B cell (primary cell): ENCODE results near the gene SRSF2. TPM values are rescaled to one million over a fixed set of nuclear protein-coding genes. Genes with fewer than 3 reads are reported as not detected.
A peak's percentile ranks its signal among the peaks of the same experiment; 100 is the strongest.

ENCODE experiments used
- ATAC-seq: fragments of 200-7000 bp; cut with Tn5 transposase; one replicate; pipeline ENCODE4 v1.10.0; 2021; ENCODE audit warnings: low read depth, mild to moderate bottlenecking, moderate number of reproducible peaks, moderate library complexity
- CTCF ChIA-PET: fragments of 350-600 bp; sonication (Branson Sonifier 250); formaldehyde crosslinking; loops from one replicate; lab custom pipeline; 2021; ENCODE audit warnings: antibody characterized with exemption, inconsistent platforms; lab: Charles Lee
- POLR2A ChIA-PET: fragments of 350-600 bp; sonication (Branson Sonifier 250); formaldehyde crosslinking; loops from one replicate; lab custom pipeline; 2021; ENCODE audit warnings: antibody characterized with exemption; lab: Charles Lee
- DNase-seq: peaks from one replicate; pipeline ENCODE4 v3.0.0; 2013
- H2AFZ ChIP-seq: 2 replicates; pipeline ENCODE4 v1.6.1; 2012; ENCODE audit warnings: mild to moderate bottlenecking, low read depth, low read length; ENCODE audit not compliant: insufficient read depth, poor library complexity, severe bottlenecking
- H3K27ac ChIP-seq, 2 donors: 1 replicate in 1 of 2; 2 replicates in 1 of 2; pipeline ENCODE4 v1.5.1; 2012 to 2013; ENCODE audit warnings: low read length in 2 of 2, mild to moderate bottlenecking in 2 of 2, moderate library complexity in 1 of 2
- H3K27me3 ChIP-seq, 4 experiments: fragments of 200-600 bp in 1 of 4; sonication (generic) in 1 of 4; replicated peaks in 1 of 4; 1 replicate in 2 of 4; 2 replicates in 2 of 4; pipeline versions ENCODE4 v1.6.1 to v1.7.0; 2013 to 2016; ENCODE audit warnings: low read length in 3 of 4, mild to moderate bottlenecking in 2 of 4, mixed read lengths in 1 of 4, moderate library complexity in 1 of 4; ENCODE audit not compliant: insufficient read depth in 4 of 4, control insufficient read depth in 3 of 4; ENCODE audit errors: control extremely low read depth in 1 of 4
- H3K36me3 ChIP-seq, 2 experiments: replicated peaks in 1 of 2; 1 replicate in 1 of 2; 2 replicates in 1 of 2; pipeline versions ENCODE4 v1.6.1 to v1.7.1; 2013; ENCODE audit warnings: low read length in 1 of 2; ENCODE audit not compliant: insufficient read depth in 2 of 2, control insufficient read depth in 1 of 2; ENCODE audit errors: control extremely low read depth in 1 of 2, extremely low read depth in 1 of 2
- H3K4me1 ChIP-seq, 2 donors: fragments of 200-600 bp in 1 of 2; sonication (generic) in 1 of 2; 1 replicate in 1 of 2; 2 replicates in 1 of 2; pipeline versions ENCODE4 v1.5.1 to v1.6.1; 2013 to 2017; ENCODE audit warnings: low read length in 2 of 2; ENCODE audit not compliant: control insufficient read depth in 2 of 2, insufficient read depth in 2 of 2
- H3K4me2 ChIP-seq: replicated peaks from 2 replicates; pipeline ENCODE3; 2012; ENCODE audit warnings: mild to moderate bottlenecking, low read depth, low read length; ENCODE audit not compliant: poor library complexity, severe bottlenecking
- H3K4me3 ChIP-seq, 5 experiments: fragments of 200-600 bp in 1 of 5; sonication (generic) in 1 of 5; 1 replicate in 3 of 5; 2 replicates in 2 of 5; pipeline versions ENCODE4 v1.5.1 to v1.7.0; 2011 to 2016; ENCODE audit warnings: low read length in 4 of 5, mild to moderate bottlenecking in 4 of 5, low read depth in 2 of 5, control low read depth in 1 of 5, moderate library complexity in 1 of 5; ENCODE audit not compliant: insufficient read depth in 1 of 5; ENCODE audit errors: control extremely low read depth in 1 of 5, extremely low read depth in 1 of 5
- H3K79me2 ChIP-seq: fragments of 200-600 bp; sonication (generic); one replicate; pipeline ENCODE4 v1.6.0; 2016; ENCODE audit warnings: low read length; ENCODE audit not compliant: control insufficient read depth, insufficient read depth
- H3K9ac ChIP-seq: fragments of 200-600 bp; sonication (generic); 2 replicates; pipeline ENCODE4 v1.6.1; 2017; ENCODE audit warnings: mild to moderate bottlenecking, low read length, moderate library complexity
- H3K9me3 ChIP-seq, 3 donors: one replicate each; pipeline versions ENCODE4 v1.6.1 to v1.7.1; 2013; ENCODE audit warnings: low read length in 2 of 3; ENCODE audit not compliant: control insufficient read depth in 2 of 3, insufficient read depth in 1 of 3; ENCODE audit errors: control extremely low read depth in 1 of 3
- H4K20me1 ChIP-seq: 2 replicates; pipeline ENCODE4 v1.6.0; 2012; ENCODE audit warnings: mild to moderate bottlenecking, low read length; ENCODE audit not compliant: insufficient read depth, control insufficient read depth, poor library complexity, severe bottlenecking
- H3K27ac Mint-ChIP-seq: one replicate; pipeline ENCODE4 v1.8.0; 2021; ENCODE audit warnings: mixed read lengths
- H3K27me3 Mint-ChIP-seq: one replicate; pipeline ENCODE4 v1.8.0; 2021; ENCODE audit warnings: mixed read lengths
- H3K4me1 Mint-ChIP-seq: one replicate; pipeline ENCODE4 v1.8.0; 2021; ENCODE audit warnings: mixed read lengths
- H3K4me3 Mint-ChIP-seq: one replicate; pipeline ENCODE4 v1.8.0; 2021; ENCODE audit warnings: mixed read lengths
- H3K9me3 Mint-ChIP-seq: one replicate; pipeline ENCODE4 v1.8.0; 2022; ENCODE audit warnings: mixed read lengths; ENCODE audit not compliant: insufficient read depth
- EZH2 ChIP-seq: IDR thresholded peaks from 2 replicates; pipeline ENCODE4 v1.6.1; 2012; ENCODE audit warnings: borderline replicate concordance, low read depth, mild to moderate bottlenecking, moderate library complexity, low read length; ENCODE audit not compliant: insufficient read depth, poor library complexity, severe bottlenecking
- WGBS: methylation state at CpG from one replicate; pipeline ENCODE4 v1.1.5; 2013; ENCODE audit warnings: missing lambda C conversion rate; ENCODE audit not compliant: insufficient coverage; 5-methylcytosine and 5-hydroxymethylcytosine counted together
- intact Hi-C: fragments of 100-400 bp; cut with micrococcal nuclease; formaldehyde crosslinking; loops from one replicate; pipeline ENCODE4 v1.10.0; 2022
- polyA plus RNA-seq: library from polyadenylated mRNA; depleted of rRNA; stranded (reverse); fragments of >200 nt; gene quantifications from 2 replicates; pipeline ENCODE4 v1.2.3, GENCODE V29; 2012
- total RNA-seq, 2 donors: library from RNA; stranded (reverse); fragments of 120-200 nt in 1 of 2; gene quantifications; 1 replicate in 1 of 2; 2 replicates in 1 of 2; pipeline versions ENCODE4 v1.2.3 to v1.2.4, GENCODE V29; 2013 to 2022
- TF ChIP-seq, protein P1 (sequence below): fragments of 200-600 bp; IDR thresholded peaks from one replicate; pipeline ENCODE4 v1.8.0; 2022; ENCODE audit warnings: antibody characterized with exemption, mild to moderate bottlenecking

SRSF2 gene
- total and polyA plus RNA-seq, 2 donors (not counting 1 experiment from before 2014, with no cell fraction given) = 362 to 764 TPM

DNA sequence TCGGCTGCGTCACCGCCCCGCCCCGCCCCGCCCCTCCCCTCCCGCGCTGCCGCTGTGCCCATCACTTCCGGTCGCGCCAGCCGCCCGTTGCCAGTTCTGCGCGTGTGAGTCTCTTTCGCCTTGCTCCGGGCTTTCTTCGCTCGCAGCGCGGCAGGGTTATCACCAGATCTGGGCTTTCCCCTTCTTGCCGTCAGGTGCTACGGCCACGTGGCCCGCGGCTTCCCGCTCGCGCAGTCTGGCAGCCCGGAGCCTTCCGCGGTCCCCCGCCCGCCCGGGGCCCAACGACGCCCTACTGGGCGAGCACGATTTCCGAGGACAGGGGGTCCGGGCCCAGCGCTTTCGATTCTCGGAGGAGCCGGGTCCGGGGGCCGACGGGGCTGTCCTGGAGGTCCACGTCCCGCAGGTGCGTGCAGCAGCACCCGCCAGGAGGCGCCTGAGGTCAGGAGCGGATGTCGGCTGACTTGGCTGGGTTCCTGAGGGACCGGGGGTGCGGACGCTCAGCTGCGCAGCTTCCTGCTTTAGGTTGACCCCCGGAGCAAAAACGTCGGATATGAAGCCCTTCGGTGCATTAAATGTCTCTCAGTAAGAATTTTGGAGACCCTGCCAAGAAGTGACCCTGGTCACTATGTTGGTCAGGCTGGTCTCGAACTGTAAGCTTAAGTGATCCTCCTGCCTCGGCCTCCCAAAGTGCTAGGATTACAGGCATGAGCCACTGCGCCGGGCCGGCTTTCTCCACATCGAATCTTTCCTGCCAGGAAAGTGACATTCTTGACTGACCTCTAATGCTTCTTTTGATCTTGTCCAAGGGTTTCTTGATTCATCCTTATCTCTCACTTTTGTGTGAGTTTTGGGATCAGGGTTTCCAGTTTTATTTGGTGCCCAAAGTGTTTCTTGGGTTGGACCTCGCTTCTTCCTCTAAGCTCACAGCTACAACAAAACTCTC is 10.1 kb downstream of the SRSF2 start, which contains the start of gene METTL23:
Gene METTL23 (plus strand): TSS at position 64 of the 943 bp plus-strand sequence. CDS start 2,872 bp downstream, outside the sequence.
- peak; percentile 55 for ATAC-seq

More for the DNA sequence above, 10.1 kb downstream of the SRSF2 start, which contains the start of gene METTL23:
- no peaks in the 10 kb centered on the region for H3K9me3 Mint-ChIP-seq
- no peak for TF ChIP-seq EZH2
- TF ChIP-seq, protein P1, sequence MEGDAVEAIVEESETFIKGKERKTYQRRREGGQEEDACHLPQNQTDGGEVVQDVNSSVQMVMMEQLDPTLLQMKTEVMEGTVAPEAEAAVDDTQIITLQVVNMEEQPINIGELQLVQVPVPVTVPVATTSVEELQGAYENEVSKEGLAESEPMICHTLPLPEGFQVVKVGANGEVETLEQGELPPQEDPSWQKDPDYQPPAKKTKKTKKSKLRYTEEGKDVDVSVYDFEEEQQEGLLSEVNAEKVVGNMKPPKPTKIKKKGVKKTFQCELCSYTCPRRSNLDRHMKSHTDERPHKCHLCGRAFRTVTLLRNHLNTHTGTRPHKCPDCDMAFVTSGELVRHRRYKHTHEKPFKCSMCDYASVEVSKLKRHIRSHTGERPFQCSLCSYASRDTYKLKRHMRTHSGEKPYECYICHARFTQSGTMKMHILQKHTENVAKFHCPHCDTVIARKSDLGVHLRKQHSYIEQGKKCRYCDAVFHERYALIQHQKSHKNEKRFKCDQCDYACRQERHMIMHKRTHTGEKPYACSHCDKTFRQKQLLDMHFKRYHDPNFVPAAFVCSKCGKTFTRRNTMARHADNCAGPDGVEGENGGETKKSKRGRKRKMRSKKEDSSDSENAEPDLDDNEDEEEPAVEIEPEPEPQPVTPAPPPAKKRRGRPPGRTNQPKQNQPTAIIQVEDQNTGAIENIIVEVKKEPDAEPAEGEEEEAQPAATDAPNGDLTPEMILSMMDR = peak; percentile 76
- H3K4me3 ChIP-seq = peak within 1 kb of the TSS; percentile 67 to 92 (median 84)
- peaks cover 0 to 39% of the 10 kb centered on the region in 2 experiments for H3K36me3 ChIP-seq
- POLR2A ChIA-PET = interaction anchor here (0.5 to 5.6 kb wide), 3 partner anchors 10 to 487 kb away, joined by 5 to 75 read pairs (median 6); partner anchors contain the start of genes MFSD11 and SRSF2
- H3K27me3 ChIP-seq = no peaks in the 10 kb centered on the region
- H3K4me1 ChIP-seq = peaks cover 34 to 56% of the 10 kb centered on the region in 2 donors
- peak within 1 kb of the TSS; percentile 77 for H2AFZ ChIP-seq
- peak within 1 kb of the TSS; percentile 99 for H3K9ac ChIP-seq
- H3K9me3 ChIP-seq = no peaks in the 10 kb centered on the region
- intact Hi-C loops = loop anchor here (1.0 to 5.0 kb wide), 7 partner anchors 10 to 942 kb away; partner anchors contain the start of genes MXRA7, SRSF2, UBE2O and UNK
- peak within 1 kb of the TSS; percentile 95 for H3K4me2 ChIP-seq
- H3K4me3 Mint-ChIP-seq = peak within 1 kb of the TSS; percentile 99
- H4K20me1 ChIP-seq = peaks cover 31% of the 10 kb centered on the region
- DNase-seq = peak; percentile 96
- H3K79me2 ChIP-seq = peaks cover 72% of the 10 kb centered on the region
- CTCF ChIA-PET = interaction anchor here (1.0 to 6.3 kb wide), 6 partner anchors 10 to 361 kb away, joined by 3 to 56 read pairs (median 5); partner anchors contain the start of genes MFSD11 and SRSF2
- H3K27ac Mint-ChIP-seq = peak within 1 kb of the TSS; percentile 99
- H3K27ac ChIP-seq = peak within 1 kb of the TSS; percentile 98 to 99
- WGBS = 1% methylated on average over 64 of the region's 71 CpGs
- peaks cover 52% of the 10 kb centered on the region for H3K4me1 Mint-ChIP-seq
- H3K27me3 Mint-ChIP-seq = no peaks in the 10 kb centered on the region
